ENCODE results near the gene SLC35F4.

SLC35F4 gene

GRCh38 chr14:57847706-57848105 is 18.2 kb downstream of the SLC35F4 start:
- Histone ChIP-seq H2AFZ (ENCODE audit: low read length) (no peak overlapping the region), H3K9ac (ENCODE audit: low read length) (no peak overlapping the region), H3K36me3 (replicated peaks; ENCODE audit: insufficient read depth, low read length) (no peaks in the 10 kb centered on the region), H3F3A (ENCODE audit: insufficient read depth, low read length) (no peaks in the 10 kb centered on the region), H3K27me3 (replicated peaks; ENCODE audit: insufficient read depth, low read length) (no peaks in the 10 kb centered on the region), H3K4me2 (ENCODE audit: low read depth, low read length) (no peak overlapping the region), H3K4me1 (ENCODE audit: low read length) (no peaks in the 10 kb centered on the region), H3K9me3 (replicated peaks; ENCODE audit: insufficient read depth, low read length) (no peaks in the 10 kb centered on the region), H3K27ac (ENCODE audit: low read length) (no peak overlapping the region), H3K9me2 (replicated peaks; ENCODE audit: insufficient read depth, low read length) (no peaks in the 10 kb centered on the region), H4K20me1 (ENCODE audit: insufficient read depth, low read length) (no peaks in the 10 kb centered on the region), H3K4me3 (ENCODE audit: low read length) (no peak overlapping the region), H3K79me2 (ENCODE audit: low read length) (no peaks in the 10 kb centered on the region)
- no peak for DNase-seq
- no peak for TF ChIP-seq EZH2 (optimal IDR thresholded peaks at IDR 0.05; ENCODE audit: low read depth, low read length)
- no peak for TF ChIP-seq CTCF (IDR thresholded peaks at IDR 0.05; ENCODE audit: low read length)
- TF ChIP-seq EZH2phosphoT487 (IDR thresholded peaks at IDR 0.05; ENCODE audit: low read length), result no peak

GRCh38 chr14:57847096-57847495 is 18.8 kb downstream of the SLC35F4 start:
- Histone ChIP-seq H4K20me1 (ENCODE audit: insufficient read depth, low read length) (no peaks in the 10 kb centered on the region), H2AFZ (ENCODE audit: low read length) (no peak overlapping the region), H3K79me2 (ENCODE audit: low read length) (no peaks in the 10 kb centered on the region), H3K9me2 (replicated peaks; ENCODE audit: insufficient read depth, low read length) (no peaks in the 10 kb centered on the region), H3K27ac (ENCODE audit: low read length) (no peak overlapping the region), H3F3A (ENCODE audit: insufficient read depth, low read length) (no peaks in the 10 kb centered on the region), H3K4me2 (ENCODE audit: low read depth, low read length) (no peak overlapping the region), H3K9ac (ENCODE audit: low read length) (no peak overlapping the region), H3K4me3 (ENCODE audit: low read length) (no peak overlapping the region), H3K27me3 (replicated peaks; ENCODE audit: insufficient read depth, low read length) (no peaks in the 10 kb centered on the region), H3K9me3 (replicated peaks; ENCODE audit: insufficient read depth, low read length) (no peaks in the 10 kb centered on the region), H3K4me1 (ENCODE audit: low read length) (no peaks in the 10 kb centered on the region), H3K36me3 (replicated peaks; ENCODE audit: insufficient read depth, low read length) (no peaks in the 10 kb centered on the region)
- TF ChIP-seq CTCF (IDR thresholded peaks at IDR 0.05; ENCODE audit: low read length) (no peak), EZH2 (optimal IDR thresholded peaks at IDR 0.05; ENCODE audit: low read depth, low read length) (no peak), EZH2phosphoT487 (IDR thresholded peaks at IDR 0.05; ENCODE audit: low read length) (no peak)
- no peak for DNase-seq

GRCh38 chr14:57846596-57846995 is 19.3 kb downstream of the SLC35F4 start:
- H3K79me2 ChIP-seq (ENCODE audit: low read length), result no peaks in the 10 kb centered on the region

More at GRCh38 chr14:57846596-57846995, 19.3 kb downstream of the SLC35F4 start:
- H3K27ac ChIP-seq (ENCODE audit: low read length), result no peak overlapping the region
- H4K20me1 ChIP-seq (ENCODE audit: insufficient read depth, low read length), result no peaks in the 10 kb centered on the region
- H3K4me3 ChIP-seq (ENCODE audit: low read length), result no peak overlapping the region
- H3K4me1 ChIP-seq (ENCODE audit: low read length), result no peaks in the 10 kb centered on the region
- H2AFZ ChIP-seq (ENCODE audit: low read length), result no peak overlapping the region
- no peaks in the 10 kb centered on the region for H3F3A ChIP-seq (ENCODE audit: insufficient read depth, low read length)
- H3K4me2 ChIP-seq (ENCODE audit: low read depth, low read length), result no peak overlapping the region
- DNase-seq, result no peak
- TF ChIP-seq EZH2phosphoT487 (IDR thresholded peaks at IDR 0.05; ENCODE audit: low read length), result no peak
- TF ChIP-seq EZH2 (optimal IDR thresholded peaks at IDR 0.05; ENCODE audit: low read depth, low read length), result no peak
- TF ChIP-seq CTCF (IDR thresholded peaks at IDR 0.05; ENCODE audit: low read length), result no peak
- H3K9ac ChIP-seq (ENCODE audit: low read length), result no peak overlapping the region
- H3K9me2 ChIP-seq (replicated peaks; ENCODE audit: insufficient read depth, low read length), result no peaks in the 10 kb centered on the region
- no peaks in the 10 kb centered on the region for H3K9me3 ChIP-seq (replicated peaks; ENCODE audit: insufficient read depth, low read length)
- no peaks in the 10 kb centered on the region for H3K36me3 ChIP-seq (replicated peaks; ENCODE audit: insufficient read depth, low read length)
- H3K27me3 ChIP-seq (replicated peaks; ENCODE audit: insufficient read depth, low read length), result no peaks in the 10 kb centered on the region

Measured in MM.1S (cell line).